Measurements from ENCODE around the gene LRRC8E. TPM values are rescaled to one million over a fixed set of nuclear protein-coding genes. Genes with fewer than 3 reads are reported as not detected.

The LRRC8E gene
- total RNA-seq, 2 donors from 2014 or later: 2.8 to 3.4 TPM

DNA sequence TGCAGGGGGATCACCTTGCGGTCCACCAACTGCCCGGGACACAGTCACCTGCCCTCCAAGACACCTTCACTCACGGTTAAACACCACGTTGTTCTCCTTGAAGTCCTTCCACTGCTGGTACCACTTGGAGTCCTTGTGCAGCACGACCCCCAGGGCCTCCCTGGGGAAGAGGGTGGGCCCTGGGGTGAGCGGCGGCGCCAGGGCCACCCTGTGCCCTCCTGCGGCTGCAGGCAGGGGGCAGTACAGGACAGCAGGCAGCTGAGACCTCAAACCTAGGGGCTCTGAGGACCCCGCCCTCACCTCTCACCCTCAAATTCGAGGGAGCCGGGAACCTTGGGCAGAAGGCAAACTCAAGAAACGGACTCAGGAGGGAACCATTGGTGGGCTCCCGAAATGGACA is 45.1 kb downstream of the LRRC8E start:
- Mint-ChIP-seq H3K27ac (no peak overlapping the region), H3K4me3 (no peak overlapping the region), H3K27me3 (ENCODE audit: insufficient read depth) (no peaks in the 10 kb centered on the region), H3K36me3 (ENCODE audit: low read depth) (peaks cover 31% of the 10 kb centered on the region), H3K9me3 (no peaks in the 10 kb centered on the region), H3K4me1 (no peaks in the 10 kb centered on the region)
- no peaks in the 10 kb centered on the region for H3K27me3 ChIP-seq (ENCODE audit: control insufficient read depth, insufficient read depth, low read length, poor library complexity, severe bottlenecking)
- TF ChIP-seq, protein P1, sequence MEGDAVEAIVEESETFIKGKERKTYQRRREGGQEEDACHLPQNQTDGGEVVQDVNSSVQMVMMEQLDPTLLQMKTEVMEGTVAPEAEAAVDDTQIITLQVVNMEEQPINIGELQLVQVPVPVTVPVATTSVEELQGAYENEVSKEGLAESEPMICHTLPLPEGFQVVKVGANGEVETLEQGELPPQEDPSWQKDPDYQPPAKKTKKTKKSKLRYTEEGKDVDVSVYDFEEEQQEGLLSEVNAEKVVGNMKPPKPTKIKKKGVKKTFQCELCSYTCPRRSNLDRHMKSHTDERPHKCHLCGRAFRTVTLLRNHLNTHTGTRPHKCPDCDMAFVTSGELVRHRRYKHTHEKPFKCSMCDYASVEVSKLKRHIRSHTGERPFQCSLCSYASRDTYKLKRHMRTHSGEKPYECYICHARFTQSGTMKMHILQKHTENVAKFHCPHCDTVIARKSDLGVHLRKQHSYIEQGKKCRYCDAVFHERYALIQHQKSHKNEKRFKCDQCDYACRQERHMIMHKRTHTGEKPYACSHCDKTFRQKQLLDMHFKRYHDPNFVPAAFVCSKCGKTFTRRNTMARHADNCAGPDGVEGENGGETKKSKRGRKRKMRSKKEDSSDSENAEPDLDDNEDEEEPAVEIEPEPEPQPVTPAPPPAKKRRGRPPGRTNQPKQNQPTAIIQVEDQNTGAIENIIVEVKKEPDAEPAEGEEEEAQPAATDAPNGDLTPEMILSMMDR (conservative IDR thresholded peaks at IDR 0.05): peak; percentile 70
- no peak overlapping the region for H3K4me3 ChIP-seq (ENCODE audit: low read length)
- H3K36me3 ChIP-seq (ENCODE audit: control insufficient read depth, insufficient read depth, low read length): peaks cover 70% of the 10 kb centered on the region
- no peak overlapping the region for H3K9ac ChIP-seq (ENCODE audit: extremely low read depth, low read length, poor library complexity, severe bottlenecking)
- WGBS, 2 experiments (ENCODE audit: insufficient coverage in 1 of 2, insufficient read length in 1 of 2): 92 to 93% methylated on average over 8 to 14 of the region's 14 CpGs
- H3K27ac ChIP-seq (ENCODE audit: low read depth, low read length): no peak overlapping the region
- no peak for DNase-seq
- no peaks in the 10 kb centered on the region for H3K4me1 ChIP-seq (ENCODE audit: control insufficient read depth, insufficient read depth, low read length)
- no peaks in the 10 kb centered on the region for H3K9me3 ChIP-seq (ENCODE audit: control insufficient read depth, low read length)

DNA sequence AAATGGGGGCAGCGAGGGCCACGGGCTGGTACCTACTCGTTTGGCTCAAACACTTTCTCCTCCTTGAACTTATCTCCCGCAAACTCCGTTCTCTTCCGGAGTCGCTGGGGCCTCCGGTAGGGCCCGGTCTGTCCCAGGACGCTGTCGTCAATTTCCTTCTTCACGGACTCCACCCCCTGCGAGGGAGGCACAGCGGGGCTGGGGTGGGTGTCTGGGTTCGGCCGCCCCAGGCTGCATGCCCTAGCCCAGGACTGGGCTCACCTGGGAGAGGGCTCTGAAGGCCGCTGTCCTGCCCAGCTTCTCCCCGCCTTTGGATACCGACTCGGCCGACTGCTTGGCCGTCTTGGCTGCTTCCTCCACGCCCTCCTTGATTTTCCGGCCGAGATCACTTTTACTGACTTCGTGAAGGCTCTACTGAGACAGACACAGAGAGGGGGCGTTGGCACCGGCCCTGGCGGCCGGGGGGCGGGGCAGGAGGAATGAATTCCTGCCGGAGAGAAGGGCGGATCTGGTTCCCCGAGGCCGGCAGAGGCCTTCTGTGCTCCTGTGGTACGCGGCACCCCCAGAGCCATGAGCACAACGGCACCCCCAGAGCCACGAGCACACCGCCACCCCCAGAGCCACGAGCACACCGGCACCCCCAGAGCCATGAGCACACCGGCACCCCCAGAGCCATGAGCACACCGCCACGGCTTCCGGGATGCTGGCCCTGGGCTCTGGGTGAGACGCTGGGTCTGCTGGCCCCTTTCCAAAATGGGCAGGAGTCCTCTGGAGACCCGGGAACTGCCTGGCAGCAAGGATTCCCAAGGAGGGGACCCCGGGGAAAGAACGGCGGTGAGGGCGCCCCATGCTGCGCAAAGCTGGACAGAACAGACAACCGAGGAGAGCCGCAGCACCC is 45.8 kb downstream of the LRRC8E start:
- peaks cover 69% of the 10 kb centered on the region for H3K36me3 ChIP-seq (ENCODE audit: control insufficient read depth, insufficient read depth, low read length)
- TF ChIP-seq, protein P1 (conservative IDR thresholded peaks at IDR 0.05): no peak
- 93 to 94% methylated on average over 40 to 55 of the region's 55 CpGs for WGBS, 2 experiments (ENCODE audit: insufficient coverage in 1 of 2, insufficient read length in 1 of 2)
- no peak overlapping the region for H3K27ac Mint-ChIP-seq
- no peaks in the 10 kb centered on the region for H3K4me1 ChIP-seq (ENCODE audit: control insufficient read depth, insufficient read depth, low read length)
- H3K9me3 Mint-ChIP-seq: no peaks in the 10 kb centered on the region
- H3K4me1 Mint-ChIP-seq: no peaks in the 10 kb centered on the region
- H3K27me3 ChIP-seq (ENCODE audit: control insufficient read depth, insufficient read depth, low read length, poor library complexity, severe bottlenecking): no peaks in the 10 kb centered on the region
- no peaks in the 10 kb centered on the region for H3K27me3 Mint-ChIP-seq (ENCODE audit: insufficient read depth)
- H3K9me3 ChIP-seq (ENCODE audit: control insufficient read depth, low read length): no peaks in the 10 kb centered on the region
- DNase-seq: no peak
- H3K27ac ChIP-seq (ENCODE audit: low read depth, low read length): no peak overlapping the region
- peaks cover 34% of the 10 kb centered on the region for H3K36me3 Mint-ChIP-seq (ENCODE audit: low read depth)
- no peak overlapping the region for H3K4me3 Mint-ChIP-seq
- no peak overlapping the region for H3K9ac ChIP-seq (ENCODE audit: extremely low read depth, low read length, poor library complexity, severe bottlenecking)
- H3K4me3 ChIP-seq (ENCODE audit: low read length): no peak overlapping the region

DNA sequence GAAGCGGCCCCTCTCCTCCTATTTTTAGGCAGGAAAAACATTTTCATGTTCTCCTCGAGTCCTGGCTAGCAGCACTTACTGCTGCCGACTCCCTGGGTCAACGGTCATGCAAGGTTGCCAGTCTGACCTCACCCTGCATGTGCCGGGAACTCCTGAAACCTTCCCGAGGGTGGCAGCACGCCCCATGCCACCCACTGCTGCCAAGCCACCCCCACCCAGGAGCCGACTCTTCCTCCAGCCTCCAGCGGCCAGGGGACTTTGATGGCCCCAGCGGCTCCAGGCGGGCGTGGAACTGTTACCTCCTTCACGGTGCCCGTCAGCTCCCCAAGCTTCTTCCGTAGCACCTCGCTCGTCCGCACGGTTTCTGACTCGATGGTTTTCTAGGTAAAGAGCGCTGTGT is 46.5 kb downstream of the LRRC8E start:
- no peak overlapping the region for H3K4me3 ChIP-seq (ENCODE audit: low read length)
- WGBS, 2 experiments (ENCODE audit: insufficient coverage in 1 of 2, insufficient read length in 1 of 2): 94 to 96% methylated on average over 15 to 21 of the region's 21 CpGs
- no peak overlapping the region for H3K27ac ChIP-seq (ENCODE audit: low read depth, low read length)
- DNase-seq: no peak
- TF ChIP-seq, protein P1 (conservative IDR thresholded peaks at IDR 0.05): no peak
- H3K27me3 ChIP-seq (ENCODE audit: control insufficient read depth, insufficient read depth, low read length, poor library complexity, severe bottlenecking): no peaks in the 10 kb centered on the region
- H3K9ac ChIP-seq (ENCODE audit: extremely low read depth, low read length, poor library complexity, severe bottlenecking): no peak overlapping the region
- H3K27me3 Mint-ChIP-seq (ENCODE audit: insufficient read depth): no peaks in the 10 kb centered on the region
- H3K27ac Mint-ChIP-seq: peak overlapping the region; percentile 48
- H3K36me3 ChIP-seq (ENCODE audit: control insufficient read depth, insufficient read depth, low read length): peaks cover 70% of the 10 kb centered on the region
- no peak overlapping the region for H3K4me3 Mint-ChIP-seq
- no peaks in the 10 kb centered on the region for H3K9me3 Mint-ChIP-seq
- H3K4me1 ChIP-seq (ENCODE audit: control insufficient read depth, insufficient read depth, low read length): no peaks in the 10 kb centered on the region
- H3K36me3 Mint-ChIP-seq (ENCODE audit: low read depth): peaks cover 35% of the 10 kb centered on the region
- H3K9me3 ChIP-seq (ENCODE audit: control insufficient read depth, low read length): no peaks in the 10 kb centered on the region
- no peaks in the 10 kb centered on the region for H3K4me1 Mint-ChIP-seq

Data from endodermal cell (in vitro differentiated cells).